ENCODE measurements around the gene TMPRSS13.

DNA sequence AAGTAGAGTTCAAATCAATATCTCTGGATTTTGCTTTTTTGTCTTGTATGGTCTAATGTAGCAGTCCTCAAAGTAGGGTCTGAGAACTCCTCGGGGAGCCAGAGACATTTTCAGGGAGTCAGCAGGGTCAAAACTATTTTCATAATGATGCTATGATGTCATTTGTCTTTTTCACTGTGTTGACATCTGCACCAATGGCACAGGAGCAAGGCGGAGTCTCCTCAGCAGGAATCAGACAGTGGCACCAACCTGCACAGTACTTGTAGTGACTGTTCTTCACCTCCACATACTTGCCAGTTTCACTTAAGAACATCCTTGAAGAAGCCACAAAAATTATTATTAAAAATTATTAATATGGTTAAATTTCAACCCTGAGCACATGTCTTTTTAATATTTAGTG lies 37.8 kb downstream of the TMPRSS13 start:
- no peak for TF ChIP-seq ZBTB20 (tag by site-specific recombination; IDR thresholded peaks at IDR 0.05)
- TF ChIP-seq ZNF146 (tag by site-specific recombination; IDR thresholded peaks at IDR 0.05) = no peak
- TF ChIP-seq, protein P1, sequence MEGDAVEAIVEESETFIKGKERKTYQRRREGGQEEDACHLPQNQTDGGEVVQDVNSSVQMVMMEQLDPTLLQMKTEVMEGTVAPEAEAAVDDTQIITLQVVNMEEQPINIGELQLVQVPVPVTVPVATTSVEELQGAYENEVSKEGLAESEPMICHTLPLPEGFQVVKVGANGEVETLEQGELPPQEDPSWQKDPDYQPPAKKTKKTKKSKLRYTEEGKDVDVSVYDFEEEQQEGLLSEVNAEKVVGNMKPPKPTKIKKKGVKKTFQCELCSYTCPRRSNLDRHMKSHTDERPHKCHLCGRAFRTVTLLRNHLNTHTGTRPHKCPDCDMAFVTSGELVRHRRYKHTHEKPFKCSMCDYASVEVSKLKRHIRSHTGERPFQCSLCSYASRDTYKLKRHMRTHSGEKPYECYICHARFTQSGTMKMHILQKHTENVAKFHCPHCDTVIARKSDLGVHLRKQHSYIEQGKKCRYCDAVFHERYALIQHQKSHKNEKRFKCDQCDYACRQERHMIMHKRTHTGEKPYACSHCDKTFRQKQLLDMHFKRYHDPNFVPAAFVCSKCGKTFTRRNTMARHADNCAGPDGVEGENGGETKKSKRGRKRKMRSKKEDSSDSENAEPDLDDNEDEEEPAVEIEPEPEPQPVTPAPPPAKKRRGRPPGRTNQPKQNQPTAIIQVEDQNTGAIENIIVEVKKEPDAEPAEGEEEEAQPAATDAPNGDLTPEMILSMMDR (tag by site-specific recombination; IDR thresholded peaks at IDR 0.05) = no peak
- TF ChIP-seq ZFP41 (tag by site-specific recombination; IDR thresholded peaks at IDR 0.05; ENCODE audit: borderline replicate concordance) = no peak
- TF ChIP-seq, protein P2, sequence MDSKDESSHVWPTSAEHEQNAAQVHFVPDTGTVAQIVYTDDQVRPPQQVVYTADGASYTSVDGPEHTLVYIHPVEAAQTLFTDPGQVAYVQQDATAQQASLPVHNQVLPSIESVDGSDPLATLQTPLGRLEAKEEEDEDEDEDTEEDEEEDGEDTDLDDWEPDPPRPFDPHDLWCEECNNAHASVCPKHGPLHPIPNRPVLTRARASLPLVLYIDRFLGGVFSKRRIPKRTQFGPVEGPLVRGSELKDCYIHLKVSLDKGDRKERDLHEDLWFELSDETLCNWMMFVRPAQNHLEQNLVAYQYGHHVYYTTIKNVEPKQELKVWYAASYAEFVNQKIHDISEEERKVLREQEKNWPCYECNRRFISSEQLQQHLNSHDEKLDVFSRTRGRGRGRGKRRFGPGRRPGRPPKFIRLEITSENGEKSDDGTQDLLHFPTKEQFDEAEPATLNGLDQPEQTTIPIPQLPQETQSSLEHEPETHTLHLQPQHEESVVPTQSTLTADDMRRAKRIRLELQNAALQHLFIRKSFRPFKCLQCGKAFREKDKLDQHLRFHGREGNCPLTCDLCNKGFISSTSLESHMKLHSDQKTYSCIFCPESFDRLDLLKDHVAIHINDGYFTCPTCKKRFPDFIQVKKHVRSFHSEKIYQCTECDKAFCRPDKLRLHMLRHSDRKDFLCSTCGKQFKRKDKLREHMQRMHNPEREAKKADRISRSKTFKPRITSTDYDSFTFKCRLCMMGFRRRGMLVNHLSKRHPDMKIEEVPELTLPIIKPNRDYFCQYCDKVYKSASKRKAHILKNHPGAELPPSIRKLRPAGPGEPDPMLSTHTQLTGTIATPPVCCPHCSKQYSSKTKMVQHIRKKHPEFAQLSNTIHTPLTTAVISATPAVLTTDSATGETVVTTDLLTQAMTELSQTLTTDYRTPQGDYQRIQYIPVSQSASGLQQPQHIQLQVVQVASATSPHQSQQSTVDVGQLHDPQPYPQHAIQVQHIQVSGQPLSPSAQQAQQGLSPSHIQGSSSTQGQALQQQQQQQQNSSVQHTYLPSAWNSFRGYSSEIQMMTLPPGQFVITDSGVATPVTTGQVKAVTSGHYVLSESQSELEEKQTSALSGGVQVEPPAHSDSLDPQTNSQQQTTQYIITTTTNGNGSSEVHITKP (tag by site-specific recombination; IDR thresholded peaks at IDR 0.05) = no peak
- no peak for TF ChIP-seq ZNF302 (tag by site-specific recombination; IDR thresholded peaks at IDR 0.05; ENCODE audit: low read depth)
- no peak for TF ChIP-seq ZNF292 (tag by site-specific recombination; IDR thresholded peaks at IDR 0.05; ENCODE audit: borderline replicate concordance, low read depth)
- no peak for TF ChIP-seq MYNN (tag by site-specific recombination; IDR thresholded peaks at IDR 0.05; ENCODE audit: borderline replicate concordance)
- no peak for TF ChIP-seq ZNF354C (tag by site-specific recombination; IDR thresholded peaks at IDR 0.05; ENCODE audit: borderline replicate concordance, low read depth)
- no peak for TF ChIP-seq ZNF155 (tag by site-specific recombination; IDR thresholded peaks at IDR 0.05)
- TF ChIP-seq, protein P3, sequence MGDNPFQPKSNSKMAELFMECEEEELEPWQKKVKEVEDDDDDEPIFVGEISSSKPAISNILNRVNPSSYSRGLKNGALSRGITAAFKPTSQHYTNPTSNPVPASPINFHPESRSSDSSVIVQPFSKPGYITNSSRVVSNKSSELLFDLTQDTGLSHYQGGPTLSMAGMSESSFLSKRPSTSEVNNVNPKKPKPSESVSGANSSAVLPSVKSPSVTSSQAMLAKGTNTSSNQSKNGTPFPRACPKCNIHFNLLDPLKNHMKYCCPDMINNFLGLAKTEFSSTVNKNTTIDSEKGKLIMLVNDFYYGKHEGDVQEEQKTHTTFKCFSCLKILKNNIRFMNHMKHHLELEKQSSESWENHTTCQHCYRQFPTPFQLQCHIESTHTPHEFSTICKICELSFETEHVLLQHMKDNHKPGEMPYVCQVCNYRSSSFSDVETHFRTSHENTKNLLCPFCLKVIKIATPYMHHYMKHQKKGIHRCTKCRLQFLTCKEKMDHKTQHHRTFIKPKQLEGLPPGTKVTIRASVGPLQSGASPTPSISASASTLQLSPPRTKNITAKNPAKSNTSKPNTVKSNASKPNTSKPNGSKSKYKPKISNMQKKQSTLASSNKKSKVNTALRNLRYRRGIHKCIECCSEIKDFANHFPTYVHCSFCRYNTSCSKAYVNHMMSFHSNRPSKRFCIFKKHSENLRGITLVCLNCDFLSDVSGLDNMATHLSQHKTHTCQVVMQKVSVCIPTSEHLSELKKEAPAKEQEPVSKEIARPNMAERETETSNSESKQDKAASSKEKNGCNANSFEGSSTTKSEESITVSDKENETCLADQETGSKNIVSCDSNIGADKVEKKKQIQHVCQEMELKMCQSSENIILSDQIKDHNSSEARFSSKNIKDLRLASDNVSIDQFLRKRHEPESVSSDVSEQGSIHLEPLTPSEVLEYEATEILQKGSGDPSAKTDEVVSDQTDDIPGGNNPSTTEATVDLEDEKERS (tag by site-specific recombination; IDR thresholded peaks at IDR 0.05) = no peak
- no peak for TF ChIP-seq KLF10 (tag by site-specific recombination; IDR thresholded peaks at IDR 0.05)

All from HEK293 (cell line).